ENCODE results near the gene PIR. TPM values are rescaled to one million over a fixed set of nuclear protein-coding genes. Genes with fewer than 3 reads are reported as not detected.

Gene PIR
- total RNA-seq, 4 donors from 2014 or later: 32.9 to 70.2 (median 48.8) TPM

DNA sequence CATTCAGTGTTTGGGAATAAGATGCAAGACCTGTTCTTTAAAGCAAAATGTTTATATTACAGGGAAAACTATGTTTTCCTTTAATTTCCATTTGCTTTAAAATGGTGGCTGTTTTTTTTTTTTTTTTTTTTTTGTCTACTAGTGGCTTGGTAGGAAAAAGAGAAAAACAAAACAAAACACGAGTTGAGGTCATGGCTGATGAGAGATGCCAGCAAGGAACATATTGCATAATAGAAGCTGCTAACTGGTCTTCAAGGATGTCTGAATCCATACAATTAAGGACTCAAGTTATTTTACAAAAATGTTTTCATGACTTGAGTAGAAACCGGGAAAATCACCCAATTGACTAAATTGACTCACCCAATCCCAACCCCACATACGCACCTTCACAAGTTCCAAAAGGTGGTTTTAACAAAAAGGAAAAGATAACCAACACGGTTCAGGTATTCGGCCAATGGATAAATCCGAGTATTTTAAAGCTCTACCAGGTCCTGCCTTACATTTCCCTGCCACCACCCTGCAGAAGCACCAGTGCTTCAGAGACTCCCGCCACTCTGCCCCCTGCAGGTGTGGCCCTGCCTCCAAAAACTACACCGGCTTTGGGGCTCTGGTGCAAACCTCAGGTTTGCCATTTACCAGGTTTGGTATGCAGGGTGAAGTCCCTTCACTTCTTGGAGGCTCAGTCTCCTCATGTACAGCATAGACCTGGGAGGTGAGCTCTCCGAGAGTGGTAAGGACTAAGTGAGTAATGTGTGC, 27.1 kb downstream of the PIR start:
- DNase-seq: no peak
- no peaks in the 10 kb centered on the region for H3K36me3 ChIP-seq
- intact Hi-C loops (cut with DNase I): loop anchor here (10.0 kb wide), 1 partner anchor 121 kb away; no protein-coding TSS in a partner anchor
- H3K9me3 ChIP-seq: no peaks in the 10 kb centered on the region
- 86% methylated on average over 9 of the region's 9 CpGs for WGBS, 2 donors
- TF ChIP-seq, protein P1, sequence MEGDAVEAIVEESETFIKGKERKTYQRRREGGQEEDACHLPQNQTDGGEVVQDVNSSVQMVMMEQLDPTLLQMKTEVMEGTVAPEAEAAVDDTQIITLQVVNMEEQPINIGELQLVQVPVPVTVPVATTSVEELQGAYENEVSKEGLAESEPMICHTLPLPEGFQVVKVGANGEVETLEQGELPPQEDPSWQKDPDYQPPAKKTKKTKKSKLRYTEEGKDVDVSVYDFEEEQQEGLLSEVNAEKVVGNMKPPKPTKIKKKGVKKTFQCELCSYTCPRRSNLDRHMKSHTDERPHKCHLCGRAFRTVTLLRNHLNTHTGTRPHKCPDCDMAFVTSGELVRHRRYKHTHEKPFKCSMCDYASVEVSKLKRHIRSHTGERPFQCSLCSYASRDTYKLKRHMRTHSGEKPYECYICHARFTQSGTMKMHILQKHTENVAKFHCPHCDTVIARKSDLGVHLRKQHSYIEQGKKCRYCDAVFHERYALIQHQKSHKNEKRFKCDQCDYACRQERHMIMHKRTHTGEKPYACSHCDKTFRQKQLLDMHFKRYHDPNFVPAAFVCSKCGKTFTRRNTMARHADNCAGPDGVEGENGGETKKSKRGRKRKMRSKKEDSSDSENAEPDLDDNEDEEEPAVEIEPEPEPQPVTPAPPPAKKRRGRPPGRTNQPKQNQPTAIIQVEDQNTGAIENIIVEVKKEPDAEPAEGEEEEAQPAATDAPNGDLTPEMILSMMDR (IDR thresholded peaks at IDR 0.05): no peak
- TF ChIP-seq POLR2A (IDR thresholded peaks at IDR 0.05): no peak
- no peaks in the 10 kb centered on the region for H3K27me3 ChIP-seq
- peaks cover 0 to 8% of the 10 kb centered on the region in 2 donors for H3K4me1 ChIP-seq
- H3K4me3 ChIP-seq (replicated peaks in 1 of 3): no peak overlapping the region
- no peak overlapping the region for H3K27ac ChIP-seq

DNA sequence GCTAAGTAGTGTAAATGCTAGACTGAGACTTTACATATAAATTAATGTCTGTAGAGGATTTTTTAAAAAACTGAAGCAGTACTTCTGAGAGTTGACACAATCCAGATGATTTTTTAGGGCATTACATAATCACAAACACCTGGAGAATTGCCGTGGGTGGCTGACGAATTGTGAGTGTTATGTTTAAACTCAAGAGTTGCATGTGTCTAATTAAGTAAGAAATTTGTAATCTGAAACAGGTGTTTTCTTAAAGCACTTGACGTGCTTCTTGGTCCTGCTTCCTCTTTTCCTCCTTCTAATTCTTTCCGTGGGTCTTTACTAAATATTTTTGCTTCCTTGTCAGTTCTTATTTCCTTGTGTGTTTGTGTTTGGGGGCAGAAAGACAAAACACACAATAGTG, 27.8 kb downstream of the PIR start:
- H3K9me3 ChIP-seq: no peaks in the 10 kb centered on the region
- intact Hi-C loops (cut with DNase I): loop anchor here (10.0 kb wide), 1 partner anchor 121 kb away; no protein-coding TSS in a partner anchor
- H3K27me3 ChIP-seq: no peaks in the 10 kb centered on the region
- no peaks in the 10 kb centered on the region for H3K36me3 ChIP-seq
- no peak for TF ChIP-seq POLR2A (IDR thresholded peaks at IDR 0.05)
- TF ChIP-seq, protein P1 (IDR thresholded peaks at IDR 0.05): no peak
- no peak overlapping the region for H3K27ac ChIP-seq
- no peak for DNase-seq
- WGBS, 2 donors: 30 to 57% methylated on average over 4 of the region's 4 CpGs
- no peak overlapping the region for H3K4me3 ChIP-seq (replicated peaks in 1 of 3)
- peaks cover 0 to 8% of the 10 kb centered on the region in 2 donors for H3K4me1 ChIP-seq

DNA sequence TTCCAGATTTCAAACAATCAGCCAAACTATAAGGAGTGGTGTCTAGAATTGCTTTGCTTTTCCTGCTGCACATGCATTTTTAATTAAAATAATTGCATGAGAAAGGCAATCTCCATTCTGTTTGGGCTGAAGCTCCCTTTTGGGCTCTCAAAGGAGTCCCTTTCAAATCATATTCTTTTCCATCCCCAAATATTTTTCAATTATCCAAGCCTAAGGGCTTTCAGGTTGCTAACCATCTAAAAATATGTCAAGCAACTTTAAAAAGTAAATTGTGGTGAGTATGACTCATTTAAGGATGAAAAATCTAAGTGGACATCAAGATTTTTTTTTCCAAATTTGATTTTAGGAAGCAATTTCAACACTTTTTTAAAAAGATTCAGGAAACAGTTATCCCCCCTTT, 28.4 kb downstream of the PIR start:
- Histone ChIP-seq H3K27ac (no peak overlapping the region), H3K27me3 (no peaks in the 10 kb centered on the region), H3K9me3 (no peaks in the 10 kb centered on the region), H3K4me1 (peaks cover 0 to 8% of the 10 kb centered on the region in 2 donors), H3K36me3 (no peaks in the 10 kb centered on the region), H3K4me3 (replicated peaks in 1 of 3) (no peak overlapping the region)
- DNase-seq: no peak
- intact Hi-C loops (cut with DNase I): loop anchor here (10.0 kb wide), 1 partner anchor 120 kb away; no protein-coding TSS in a partner anchor
- no peak for TF ChIP-seq POLR2A (IDR thresholded peaks at IDR 0.05)
- TF ChIP-seq, protein P1 (IDR thresholded peaks at IDR 0.05): no peak

DNA sequence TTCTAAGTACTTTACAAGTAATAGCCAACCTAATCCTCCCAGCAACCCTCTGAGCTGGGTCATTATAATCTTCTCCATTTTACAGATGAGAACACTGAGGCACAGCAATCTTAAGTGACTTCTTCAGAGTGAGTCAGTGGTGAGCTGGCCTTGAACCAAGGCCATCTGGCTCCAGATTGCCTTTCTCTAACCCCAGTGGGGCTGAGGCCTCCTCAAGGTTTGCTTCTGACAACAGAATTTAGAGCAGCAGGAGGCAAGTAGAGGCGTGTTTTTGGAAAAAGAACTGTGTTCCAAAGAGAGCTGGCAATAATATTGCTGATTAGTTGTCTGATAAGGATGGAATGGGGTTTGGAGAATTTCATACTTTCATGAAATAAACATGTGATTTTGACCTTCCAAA, 41.2 kb downstream of the PIR start:
- no peak for DNase-seq
- Histone ChIP-seq H3K27me3 (no peaks in the 10 kb centered on the region), H3K27ac (no peak overlapping the region), H3K9me3 (no peaks in the 10 kb centered on the region), H3K36me3 (peaks cover 0 to 4% of the 10 kb centered on the region in 2 donors), H3K4me1 (no peaks in the 10 kb centered on the region), H3K4me3 (replicated peaks in 1 of 3) (no peak overlapping the region)
- WGBS, 2 donors: 38 to 92% methylated on average over 1 of the region's 1 CpG
- TF ChIP-seq, protein P1 (IDR thresholded peaks at IDR 0.05): no peak
- TF ChIP-seq POLR2A (IDR thresholded peaks at IDR 0.05): no peak
- intact Hi-C loops (cut with DNase I): no loop called here

DNA sequence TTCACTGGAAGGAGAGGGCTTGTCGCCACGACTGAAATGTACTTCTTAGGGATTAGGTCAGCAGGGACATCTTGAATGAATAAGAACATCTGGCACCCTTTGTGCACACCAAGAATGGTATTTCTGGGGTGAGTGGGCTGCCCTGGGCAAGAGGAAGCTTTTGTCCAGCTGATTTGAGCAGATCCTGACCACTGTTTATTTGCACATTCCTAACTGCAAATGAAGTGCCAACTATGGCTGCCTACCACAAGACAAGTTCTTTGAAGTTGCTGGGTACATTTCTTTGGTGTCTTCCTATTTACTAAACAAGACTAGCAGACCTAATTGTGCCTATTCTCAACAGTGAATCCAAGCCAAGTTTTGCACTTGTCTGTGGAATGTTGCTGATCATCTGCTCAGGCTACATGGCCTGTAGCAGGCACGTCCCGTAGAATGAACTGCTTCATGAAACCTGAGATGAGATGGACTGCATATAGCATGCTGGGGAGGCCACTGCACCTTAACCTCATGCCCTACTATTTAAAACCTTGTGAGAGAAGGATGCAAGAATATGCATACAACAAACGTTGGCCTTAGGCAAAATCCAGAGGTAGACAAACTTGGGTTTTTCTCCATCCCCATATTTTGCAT, 45.0 kb downstream of the PIR start:
- no peaks in the 10 kb centered on the region for H3K4me1 ChIP-seq
- 79 to 83% methylated on average over 5 of the region's 5 CpGs for WGBS, 2 donors

More for the DNA sequence above, 45.0 kb downstream of the PIR start:
- no peaks in the 10 kb centered on the region for H3K9me3 ChIP-seq
- no peak overlapping the region for H3K4me3 ChIP-seq (replicated peaks in 1 of 3)
- no peaks in the 10 kb centered on the region for H3K27me3 ChIP-seq
- H3K36me3 ChIP-seq: no peaks in the 10 kb centered on the region
- no peak for TF ChIP-seq POLR2A (IDR thresholded peaks at IDR 0.05)
- TF ChIP-seq, protein P1 (IDR thresholded peaks at IDR 0.05): no peak
- no peak for DNase-seq
- H3K27ac ChIP-seq: no peak overlapping the region
- intact Hi-C loops (cut with DNase I): no loop called here
